Fibroblast of lung (primary cell): ENCODE results near the gene SGSH. TPM values are rescaled to one million over a fixed set of nuclear protein-coding genes. Genes with fewer than 3 reads are reported as not detected.

Experiments
- DNase-seq, 2 donors: peaks; one replicate each; pipeline versions ENCODE4 v3.0.0 to v3.0.0-alpha.2; 2010; ENCODE audit warnings: low read depth in 2 of 2
- H2AFZ ChIP-seq: 2 replicates; pipeline ENCODE4 v1.5.1; 2012; ENCODE audit warnings: low read length, control low read depth, inconsistent platforms
- H3K27ac ChIP-seq: 2 replicates; pipeline ENCODE4 v1.5.1; 2011; ENCODE audit warnings: low read length, control low read depth; ENCODE audit not compliant: insufficient read depth
- H3K27me3 ChIP-seq: 2 replicates; pipeline ENCODE4 v1.5.1; 2011; ENCODE audit warnings: mild to moderate bottlenecking, low read length; ENCODE audit not compliant: control insufficient read depth, insufficient read depth
- H3K36me3 ChIP-seq: 2 replicates; pipeline ENCODE4 v1.5.1; 2011; ENCODE audit warnings: low read length; ENCODE audit not compliant: control insufficient read depth, insufficient read depth
- H3K4me1 ChIP-seq: 2 replicates; pipeline ENCODE4 v1.5.1; 2011; ENCODE audit warnings: low read length; ENCODE audit not compliant: control insufficient read depth, insufficient read depth; ENCODE audit errors: extremely low read depth
- H3K4me2 ChIP-seq: 2 replicates; pipeline ENCODE4 v1.5.1; 2011; ENCODE audit warnings: low read length, control low read depth; ENCODE audit not compliant: insufficient read depth; ENCODE audit errors: extremely low read depth
- H3K4me3 ChIP-seq, 4 experiments: fragments of 200-600 bp in 1 of 4; sonication (generic) in 1 of 4; replicated peaks in 1 of 4; 2 replicates each; pipeline ENCODE4 v1.5.1; 2011 to 2016; ENCODE audit warnings: low read length in 4 of 4, low read depth in 3 of 4, mild to moderate bottlenecking in 3 of 4, control low read depth in 2 of 4, inconsistent platforms in 1 of 4, mixed read lengths in 1 of 4; ENCODE audit not compliant: insufficient read depth in 1 of 4; ENCODE audit errors: control extremely low read depth in 1 of 4
- H3K79me2 ChIP-seq: 2 replicates; pipeline ENCODE4 v1.5.1; 2012; ENCODE audit warnings: mild to moderate bottlenecking, low read length, inconsistent platforms; ENCODE audit not compliant: control insufficient read depth, insufficient read depth
- H3K9ac ChIP-seq: 2 replicates; pipeline ENCODE4 v1.5.1; 2011; ENCODE audit warnings: mild to moderate bottlenecking, low read length, control low read depth; ENCODE audit not compliant: insufficient read depth
- H3K9me3 ChIP-seq: 2 replicates; pipeline ENCODE4 v1.5.1; 2012; ENCODE audit warnings: low read depth, low read length; ENCODE audit not compliant: control insufficient read depth, insufficient read depth
- H4K20me1 ChIP-seq: 2 replicates; pipeline ENCODE4 v1.5.1; 2011; ENCODE audit warnings: low read length; ENCODE audit not compliant: control insufficient read depth, insufficient read depth; ENCODE audit errors: extremely low read depth
- CTCF ChIP-seq, 2 donors: IDR thresholded peaks in 1 of 2; conservative IDR thresholded peaks in 1 of 2; 1 replicate in 1 of 2; 2 replicates in 1 of 2; pipeline ENCODE4 v1.5.1; 2011 to 2012; ENCODE audit warnings: low read length in 2 of 2, control low read depth in 1 of 2, inconsistent platforms in 1 of 2, low read depth in 1 of 2, mild to moderate bottlenecking in 1 of 2
- EZH2 ChIP-seq: IDR thresholded peaks from 2 replicates; pipeline ENCODE4 v1.5.1; 2012; ENCODE audit warnings: low read length, control low read depth, mild to moderate bottlenecking; ENCODE audit errors: missing control alignments
- polyA plus RNA-seq, 2 donors: library from polyadenylated mRNA; depleted of rRNA in 1 of 2; stranded (reverse) in 1 of 2; unstranded in 1 of 2; fragments of >200 nt; gene quantifications; 2 replicates each; pipeline ENCODE4 v1.2.1, GENCODE V29; 2011 to 2012; ENCODE audit warnings: missing spikeins in 1 of 2
- total RNA-seq: library from RNA; depleted of rRNA; stranded (reverse); fragments of >200 nt; gene quantifications from 2 replicates; pipeline ENCODE4 v1.2.1, GENCODE V29; 2014

SGSH gene
- total and polyA plus RNA-seq, 2 donors (not counting 1 experiment from before 2014, with no cell fraction given): 26.9 to 57.2 TPM

GRCh38 chr17:80263253-80264204 lies 43.4 kb upstream of the SGSH start:
- peak overlapping the region; percentile 83 for H3K4me2 ChIP-seq
- H3K27me3 ChIP-seq: no peaks in the 10 kb centered on the region
- peak overlapping the region; percentile 30 for H3K9ac ChIP-seq
- H4K20me1 ChIP-seq: no peaks in the 10 kb centered on the region
- peak overlapping the region; percentile 73 for H3K27ac ChIP-seq
- peaks cover 40% of the 10 kb centered on the region for H3K79me2 ChIP-seq
- peak in 1 of 2 donors; percentile 94 for DNase-seq
- peaks cover 17% of the 10 kb centered on the region for H3K4me1 ChIP-seq
- H3K36me3 ChIP-seq: peaks cover 2% of the 10 kb centered on the region
- H2AFZ ChIP-seq: no peak overlapping the region
- H3K4me3 ChIP-seq: peak overlapping the region; percentile 48 to 91 (median 71)
- H3K9me3 ChIP-seq: no peaks in the 10 kb centered on the region
- no peak for TF ChIP-seq EZH2
- peak; percentile 4 to 27 for TF ChIP-seq CTCF (conservative IDR thresholded peaks at IDR 0.05 in 1 of 2, IDR thresholded peaks at IDR 0.05 in 1 of 2; ENCODE audit: low read depth in 1 of 2, low read length in 2 of 2)

GRCh38 chr17:80262775-80263244 lies 42.7 kb upstream of the SGSH start:
- no peak overlapping the region for H2AFZ ChIP-seq

More at GRCh38 chr17:80262775-80263244, 42.7 kb upstream of the SGSH start:
- Histone ChIP-seq H3K4me3 (peak overlapping the region in 3 of 4 experiments; percentile 2 to 91 (median 84)), H4K20me1 (no peaks in the 10 kb centered on the region), H3K36me3 (peaks cover 2% of the 10 kb centered on the region), H3K9me3 (no peaks in the 10 kb centered on the region), H3K4me2 (peak overlapping the region; percentile 83), H3K4me1 (peaks cover 17% of the 10 kb centered on the region), H3K27me3 (no peaks in the 10 kb centered on the region), H3K79me2 (peaks cover 40% of the 10 kb centered on the region), H3K27ac (peak overlapping the region; percentile 73), H3K9ac (peak overlapping the region; percentile 13)
- no peak for TF ChIP-seq CTCF (conservative IDR thresholded peaks at IDR 0.05 in 1 of 2, IDR thresholded peaks at IDR 0.05 in 1 of 2; ENCODE audit: low read depth in 1 of 2, low read length in 2 of 2)
- TF ChIP-seq EZH2: no peak
- no peak for DNase-seq
